ENCODE data around the gene TMEM167A.
"Not testable (repeated sequence)": the region's sequence is repeated elsewhere in the genome, so short reads cannot be mapped to it uniquely, and the experiment has no call there.

The TMEM167A gene

DNA sequence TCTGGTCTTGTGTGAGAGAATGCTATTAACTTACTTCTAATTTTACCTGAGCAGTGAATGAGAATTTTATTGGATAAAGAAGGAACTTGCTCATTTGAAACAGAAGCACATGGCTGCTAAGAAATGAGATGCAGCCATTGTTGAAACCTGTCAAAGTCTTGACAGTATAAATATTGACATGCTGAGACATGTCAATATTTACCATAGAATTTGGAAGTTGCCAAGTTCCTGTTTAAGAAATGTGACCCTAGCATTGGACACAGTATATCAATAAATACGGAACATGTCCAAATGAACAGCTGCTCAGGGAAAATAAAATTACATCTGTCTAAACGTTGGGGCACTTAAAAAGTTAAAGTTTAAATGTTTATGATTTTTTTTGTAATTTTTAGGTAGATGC, 7.9 kb upstream of the TMEM167A start:
- DNase-seq = no peak

DNA sequence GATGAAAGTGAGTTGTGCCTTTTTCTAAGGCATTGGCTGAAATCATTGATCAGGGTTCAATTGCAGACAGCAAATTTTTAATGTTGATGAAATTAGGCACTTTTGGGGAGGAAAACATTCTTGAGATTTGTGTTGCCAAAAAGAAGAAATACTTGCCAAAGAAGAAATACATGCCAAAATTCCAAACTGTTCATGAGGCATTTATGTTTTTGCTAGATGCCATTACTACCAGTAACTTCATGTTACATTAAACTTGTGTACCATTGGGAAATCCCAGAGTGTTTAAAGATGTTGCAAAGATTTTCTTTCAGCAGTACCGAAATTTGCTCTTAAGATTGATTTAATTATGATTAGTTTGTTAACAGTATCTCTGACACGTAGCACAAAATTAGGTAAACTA, 7.1 kb upstream of the TMEM167A start:
- no peak for DNase-seq

DNA sequence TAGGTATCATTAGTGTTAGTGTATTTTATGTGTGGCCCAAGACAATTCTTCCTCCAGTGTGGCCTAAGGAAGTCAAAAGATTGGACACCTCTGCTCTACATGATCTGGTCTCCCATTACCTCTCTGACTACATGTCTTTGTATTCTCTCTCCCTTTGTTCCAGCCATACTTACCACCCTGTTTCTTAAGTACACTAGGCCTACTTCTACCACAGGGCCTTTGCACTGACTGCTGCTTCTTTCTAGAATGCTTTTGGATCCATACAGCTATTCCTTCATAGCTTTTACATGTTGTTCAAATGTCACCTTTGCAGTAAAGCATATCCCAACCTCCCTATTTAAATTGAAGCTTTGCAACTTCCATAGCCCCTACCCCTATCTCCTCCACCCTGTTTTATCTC, 5.6 kb upstream of the TMEM167A start:
- DNase-seq = no peak

DNA sequence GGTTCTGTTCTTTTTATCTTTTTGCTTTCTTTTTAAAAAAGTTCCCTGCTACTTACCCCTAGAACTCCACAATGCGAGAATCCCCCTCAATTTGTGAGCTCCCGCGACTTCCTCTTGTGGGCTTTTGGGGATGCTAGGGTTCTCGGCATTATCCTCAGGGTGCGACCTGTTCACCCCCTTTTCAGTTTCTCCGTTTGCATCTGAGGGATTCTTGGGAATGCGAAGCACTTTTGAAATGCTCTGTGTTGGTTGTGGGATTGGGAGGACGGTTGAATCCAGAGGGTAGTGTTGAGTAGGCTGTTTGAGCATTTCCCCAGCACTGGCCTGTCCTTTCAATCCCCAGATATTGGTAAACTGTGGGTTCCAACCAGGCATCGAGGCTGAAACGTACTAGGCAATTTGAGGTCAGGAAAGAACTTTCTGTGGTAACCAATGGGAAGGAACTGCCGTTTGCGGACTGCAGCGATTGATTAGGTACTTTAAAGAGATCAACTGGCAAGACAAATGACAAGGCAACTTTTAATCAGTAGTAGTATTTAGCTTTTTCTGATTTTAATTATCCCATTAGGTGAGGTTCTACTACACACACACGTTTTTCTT, 568 bp upstream of the TMEM167A start:
- DNase-seq = peak in 1 of 2 experiments; percentile 14

DNA sequence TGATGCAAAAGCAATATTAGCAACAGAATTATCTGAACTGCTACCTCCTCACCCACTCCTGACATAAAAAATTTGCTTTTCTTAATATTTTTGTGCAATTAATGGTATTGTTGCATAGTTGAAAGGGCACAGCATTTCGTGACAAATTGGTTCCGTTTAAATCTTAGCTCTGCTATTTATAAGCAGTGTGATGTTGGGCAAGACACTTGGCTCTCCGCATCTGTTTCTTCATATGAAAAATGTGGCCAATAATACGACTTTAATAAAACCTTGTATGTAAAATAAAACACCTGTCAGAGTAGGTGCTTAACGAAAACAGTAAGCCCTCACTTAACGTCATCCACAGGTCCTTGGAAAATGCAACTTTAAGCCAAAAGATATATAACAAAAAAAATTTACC, 4.2 kb downstream of the TMEM167A start:
- DNase-seq = no peak

DNA sequence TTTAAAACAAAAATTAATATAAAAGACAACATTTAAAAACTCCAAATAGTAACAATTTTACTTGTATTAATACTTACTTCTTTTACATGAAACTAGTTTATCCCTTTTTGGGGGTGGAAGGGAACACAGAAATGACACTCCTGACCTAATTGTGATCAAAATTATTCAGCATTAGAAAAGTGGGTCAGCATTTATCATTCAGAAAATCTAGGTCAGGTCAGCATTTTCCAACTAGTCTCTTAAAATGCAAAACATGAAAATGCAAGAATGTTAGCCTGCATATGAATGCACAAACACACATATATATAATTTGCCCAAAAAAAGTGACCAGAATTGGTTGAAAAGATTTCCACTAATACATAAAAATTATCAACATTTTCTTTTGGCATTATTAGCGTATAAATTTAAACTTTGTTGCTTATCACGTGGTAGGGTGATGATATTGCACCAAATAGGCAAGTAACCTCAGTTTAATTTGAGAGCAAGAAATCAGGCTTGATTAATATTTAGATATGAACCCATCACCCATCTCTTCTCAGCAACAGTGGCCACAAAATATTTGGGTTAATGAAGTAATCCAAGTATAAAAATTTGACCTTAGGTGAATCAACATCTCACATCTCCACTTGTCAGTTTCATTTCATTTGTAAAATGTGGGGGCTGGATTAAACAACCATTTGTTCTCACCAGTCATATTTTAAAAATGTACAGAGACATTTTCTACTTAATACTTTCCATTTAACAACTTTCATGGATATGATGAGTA, 5.7 kb downstream of the TMEM167A start:
- DNase-seq = no peak

DNA sequence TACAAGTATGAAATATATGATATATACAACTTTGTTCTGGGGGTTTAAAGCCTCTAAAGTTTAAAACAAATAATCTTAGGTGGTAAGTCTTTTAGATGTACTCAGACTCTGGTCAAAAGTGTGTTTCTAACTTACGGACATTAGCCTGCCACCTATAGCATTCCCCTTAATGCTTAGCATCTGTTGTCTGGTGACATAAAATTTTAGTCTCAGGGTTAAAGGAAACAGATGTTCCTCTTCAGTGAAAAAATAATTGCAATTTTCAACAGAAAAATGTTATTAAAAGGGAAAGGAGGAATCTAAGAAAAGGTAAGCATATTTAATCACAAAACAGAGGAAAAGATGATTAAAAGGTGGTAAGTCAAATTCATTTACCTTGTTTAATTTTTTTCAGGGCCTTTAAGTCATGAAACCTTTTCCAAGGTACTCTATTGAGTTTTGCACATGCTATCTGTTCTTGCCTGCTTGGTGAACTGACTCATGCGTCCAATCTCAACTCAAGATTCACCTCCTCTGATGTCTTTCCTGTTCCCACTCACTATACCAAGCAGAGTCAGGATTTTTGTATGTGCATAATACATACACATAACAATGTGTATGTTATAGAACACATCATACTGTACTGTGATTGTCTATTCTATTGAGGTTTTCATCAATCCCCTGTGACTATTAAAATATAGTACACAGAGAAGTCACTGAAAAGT, 7.9 kb downstream of the TMEM167A start:
- no peak for DNase-seq

DNA sequence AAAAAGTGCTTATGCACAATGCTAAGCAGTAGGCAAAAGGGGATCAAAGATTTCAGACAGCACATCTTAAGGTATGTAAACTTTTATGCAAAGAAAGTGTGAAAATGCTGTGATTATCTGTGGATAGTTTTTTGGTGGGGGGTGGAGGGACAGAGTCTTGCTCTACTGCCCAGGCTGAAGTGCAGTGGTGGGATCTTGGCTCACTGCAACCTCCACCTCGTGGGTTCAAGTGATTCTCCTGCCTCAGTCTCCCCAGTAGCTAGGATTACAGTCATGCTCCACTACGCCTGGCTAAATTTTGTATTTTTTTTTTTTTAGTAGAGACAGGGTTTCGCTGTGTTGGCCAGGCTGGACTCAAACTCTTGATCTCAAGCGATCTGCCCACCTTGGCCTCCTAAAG, 9.8 kb downstream of the TMEM167A start:
- DNase-seq = not testable (repeated sequence)

DNA sequence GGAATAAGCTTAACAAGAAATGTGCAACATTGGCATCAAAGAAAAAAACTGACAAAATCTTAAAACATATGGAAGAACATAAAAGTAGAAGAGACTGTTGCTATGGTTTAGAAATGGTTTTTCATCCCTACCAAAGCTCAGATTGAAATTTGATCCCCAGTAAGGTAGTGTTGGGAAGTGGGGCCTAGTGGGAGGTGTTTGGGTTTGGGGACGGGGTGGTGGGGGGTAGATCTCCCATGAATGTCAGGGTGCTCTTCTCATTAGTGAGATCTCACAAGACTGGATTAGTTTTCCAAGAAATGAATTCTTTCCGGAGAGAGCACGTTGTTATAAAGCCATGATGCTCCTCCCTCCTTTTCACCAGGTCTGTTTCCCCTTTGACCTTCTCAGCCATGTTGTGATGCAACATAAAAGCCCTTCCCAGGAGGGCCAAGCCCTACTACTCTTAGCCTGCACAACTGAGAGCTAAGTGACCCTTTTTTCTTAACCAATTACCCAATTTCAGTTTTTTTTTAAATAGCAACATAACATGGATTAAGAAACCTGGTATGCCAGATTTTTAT, 10.6 kb downstream of the TMEM167A start:
- DNase-seq = no peak

DNA sequence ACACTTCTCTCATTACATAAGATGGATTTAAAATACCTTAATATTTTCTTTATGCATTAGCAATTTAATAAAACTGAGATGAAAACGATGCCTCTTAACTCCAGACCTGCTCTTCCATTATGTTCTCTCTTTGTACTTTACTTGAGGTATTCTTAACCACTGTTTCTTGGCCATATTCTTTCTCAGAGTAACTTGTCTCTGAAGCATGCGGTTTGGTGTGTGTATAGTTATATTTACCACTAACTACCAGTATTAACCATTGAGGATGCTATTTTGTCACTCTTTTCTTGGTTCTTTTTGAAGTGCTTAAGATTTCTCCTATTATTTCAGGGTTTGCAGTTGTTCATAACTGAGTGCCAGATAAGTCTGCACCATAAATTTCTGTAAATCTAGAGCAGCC, 17.9 kb downstream of the TMEM167A start:
- DNase-seq = no peak

DNA sequence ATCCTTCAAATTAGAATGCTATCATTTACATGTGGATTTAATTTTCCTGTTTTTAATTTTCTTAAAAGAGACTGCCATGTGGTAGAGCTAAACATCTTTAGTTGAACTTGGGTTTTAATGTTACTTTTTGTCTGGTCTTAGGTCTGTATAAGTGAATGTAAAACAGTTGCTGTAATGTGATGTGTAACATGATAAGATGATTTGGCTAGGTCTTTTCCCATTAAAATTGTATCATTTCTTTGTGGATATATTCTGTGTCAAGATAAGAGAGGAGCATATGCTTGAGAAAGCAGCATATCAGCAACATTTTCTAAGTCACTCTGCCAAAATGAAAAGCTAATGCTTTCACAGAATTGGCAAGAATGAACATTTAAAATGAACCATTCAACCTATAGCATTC, 18.5 kb downstream of the TMEM167A start:
- DNase-seq = no peak

DNA sequence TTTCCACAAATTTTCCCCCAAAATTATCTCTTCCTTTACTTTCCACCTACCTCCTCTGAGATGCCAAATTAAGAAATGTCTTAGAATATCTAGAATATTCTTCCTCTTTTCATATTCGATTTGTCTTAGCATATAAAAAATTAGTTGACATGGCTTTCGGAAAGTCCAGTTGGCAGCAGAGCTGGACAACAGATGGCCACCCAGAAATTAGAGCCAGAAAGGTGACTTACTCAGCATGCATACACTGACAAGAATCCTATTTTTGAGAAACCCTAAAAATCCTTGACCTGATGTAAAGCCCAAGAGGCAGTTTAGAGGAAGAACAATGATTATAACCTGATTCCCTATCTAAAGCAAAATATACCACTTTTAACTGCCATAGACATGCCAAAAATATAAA, 22.0 kb downstream of the TMEM167A start:
- no peak for DNase-seq

DNA sequence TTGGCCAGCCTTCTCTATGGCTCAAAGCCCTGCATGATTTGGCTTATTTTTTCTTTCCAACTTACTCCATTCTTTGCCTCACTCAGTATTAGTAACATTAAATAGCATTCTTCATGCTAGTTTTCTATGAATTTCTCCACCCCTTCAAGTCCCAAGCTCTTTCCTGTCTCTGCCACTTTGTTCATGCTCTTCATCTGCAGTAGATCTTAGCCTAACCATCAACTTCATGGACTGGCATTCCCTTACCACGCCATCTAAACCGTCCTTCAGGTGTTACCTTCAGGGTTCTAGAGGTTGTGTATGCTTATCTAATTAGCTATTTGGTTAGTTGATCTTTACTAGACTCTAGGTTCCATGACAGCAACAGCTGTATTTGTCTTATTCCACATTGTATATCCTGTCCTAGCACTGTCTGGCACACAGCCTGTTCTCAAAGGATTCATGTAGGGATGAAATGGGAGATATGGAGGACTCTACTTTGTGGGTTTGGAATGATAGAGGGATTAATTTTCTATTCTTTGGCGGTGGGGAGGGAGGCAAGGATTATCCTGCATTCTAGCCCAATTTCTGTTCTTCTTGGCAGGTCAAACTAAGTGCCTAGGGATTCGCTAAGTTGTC, 26.4 kb downstream of the TMEM167A start:
- no peak for DNase-seq

DNA sequence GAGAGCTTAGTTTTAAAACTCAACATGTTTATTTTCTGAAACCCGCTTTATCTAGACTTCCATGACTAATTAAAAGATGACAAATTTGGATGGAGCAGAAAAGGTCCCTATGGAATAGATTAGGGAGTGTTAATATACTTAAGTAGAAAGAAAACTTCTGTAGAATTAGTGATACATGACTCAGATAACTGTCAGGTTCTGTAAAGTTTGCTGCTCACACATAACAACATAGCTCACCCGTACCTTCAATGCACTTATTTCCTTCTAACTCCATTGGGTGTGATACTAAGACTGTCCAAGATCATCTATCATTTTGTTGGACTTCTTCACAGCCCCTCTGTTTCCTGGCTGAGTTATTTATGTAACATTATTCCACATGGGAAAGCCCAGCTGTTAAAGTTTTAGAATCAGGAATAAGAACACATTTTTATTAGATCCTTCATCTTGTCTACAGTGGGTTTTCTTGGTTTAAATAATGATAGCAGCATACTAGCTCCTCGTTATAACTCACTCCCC, 27.8 kb downstream of the TMEM167A start:
- no peak for DNase-seq

DNA sequence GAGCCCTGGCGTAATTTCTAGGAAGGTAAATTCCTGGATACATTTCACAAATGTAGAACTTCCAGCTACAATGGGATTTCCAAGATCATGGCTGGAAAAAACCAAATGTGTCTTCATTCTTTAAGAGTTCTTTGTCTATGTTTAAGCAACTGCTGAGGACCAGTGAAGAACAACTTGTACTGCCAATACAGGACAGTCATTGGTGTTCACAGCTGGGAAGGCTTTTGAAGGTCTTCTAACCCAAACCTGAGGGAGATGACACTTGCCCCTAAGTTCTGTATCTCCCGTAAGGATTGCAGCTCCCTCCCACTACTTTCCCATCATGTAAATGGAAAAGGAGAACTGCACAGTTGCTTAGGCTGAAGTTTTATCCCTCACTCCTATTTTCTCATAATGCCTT, 28.4 kb downstream of the TMEM167A start:
- DNase-seq = no peak

DNA sequence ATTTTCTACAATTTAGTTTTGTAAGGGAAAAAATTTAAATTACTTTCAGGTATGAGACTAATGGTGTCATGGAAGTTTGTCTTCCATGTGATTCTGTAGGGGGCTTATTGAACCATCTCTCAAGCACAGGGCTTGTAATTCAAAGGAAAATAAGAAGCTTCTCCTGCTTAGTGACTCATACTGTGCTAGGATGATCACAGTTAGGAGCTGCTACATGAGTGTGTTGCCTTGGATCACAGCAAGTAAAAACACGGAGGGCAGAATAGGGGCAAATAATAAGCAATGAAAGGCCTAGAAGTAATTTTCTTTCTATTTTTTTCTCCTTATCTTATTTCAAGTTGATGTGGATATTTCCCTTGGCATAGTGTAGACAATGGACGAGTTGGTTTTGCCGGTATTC, 28.9 kb downstream of the TMEM167A start:
- no peak for DNase-seq

DNA sequence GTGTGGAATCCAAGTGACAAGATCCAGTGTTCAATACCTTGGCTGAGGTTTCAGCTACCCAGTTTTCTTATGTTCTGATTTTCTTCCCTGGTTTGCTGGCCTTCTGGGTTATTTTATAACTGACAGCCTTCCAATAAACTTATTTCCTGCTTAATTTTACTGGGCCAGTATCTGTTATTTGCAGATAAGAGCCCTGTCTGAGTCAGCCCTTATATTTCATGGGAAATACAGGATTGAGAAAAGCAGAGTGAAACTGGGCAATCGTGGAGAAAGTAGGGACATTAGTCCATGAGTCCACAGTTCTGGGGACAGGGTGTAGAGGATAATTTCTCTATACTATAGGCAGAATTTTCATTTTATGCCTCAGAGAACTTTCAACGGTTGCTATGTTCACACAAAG, 32.3 kb downstream of the TMEM167A start:
- no peak for DNase-seq

DNA sequence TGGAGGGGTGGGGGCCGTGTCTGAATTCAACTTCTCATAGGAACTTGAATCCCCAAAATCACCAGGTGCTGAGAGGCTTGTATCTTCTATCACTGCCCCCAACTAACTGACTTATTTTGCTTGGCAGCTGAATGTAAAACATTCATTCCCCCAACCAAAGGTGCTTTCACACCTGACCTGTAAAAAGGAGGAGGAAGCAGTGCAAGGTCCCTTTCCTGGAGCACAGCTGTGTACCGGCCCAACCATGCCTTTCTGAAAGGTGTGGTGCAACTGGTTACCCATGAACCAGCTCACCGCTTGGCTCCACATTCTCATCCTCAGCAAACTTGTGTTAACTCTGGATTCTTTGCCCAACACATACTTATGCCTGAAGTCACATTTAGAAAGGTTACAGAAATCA, 34.7 kb downstream of the TMEM167A start:
- DNase-seq = no peak

DNA sequence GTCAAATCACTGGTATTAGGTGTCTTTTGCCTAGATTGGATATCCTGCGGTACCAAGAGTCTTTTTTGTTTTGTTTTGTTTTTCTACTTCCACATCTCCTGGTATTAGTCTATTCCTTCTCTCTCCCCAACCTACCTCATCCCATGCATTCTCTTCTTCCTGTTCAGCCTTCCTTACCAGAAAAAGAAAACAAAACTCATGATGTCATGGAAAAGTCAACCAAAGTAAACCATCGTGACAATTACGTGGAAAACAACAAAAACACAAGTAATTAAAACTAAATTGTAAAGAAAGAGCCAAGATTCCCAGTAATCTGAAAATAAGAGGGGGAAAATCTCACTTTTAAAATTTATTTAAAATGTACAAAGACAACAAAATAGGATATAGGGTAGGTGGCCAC, 38.3 kb downstream of the TMEM167A start:
- DNase-seq = no peak

DNA sequence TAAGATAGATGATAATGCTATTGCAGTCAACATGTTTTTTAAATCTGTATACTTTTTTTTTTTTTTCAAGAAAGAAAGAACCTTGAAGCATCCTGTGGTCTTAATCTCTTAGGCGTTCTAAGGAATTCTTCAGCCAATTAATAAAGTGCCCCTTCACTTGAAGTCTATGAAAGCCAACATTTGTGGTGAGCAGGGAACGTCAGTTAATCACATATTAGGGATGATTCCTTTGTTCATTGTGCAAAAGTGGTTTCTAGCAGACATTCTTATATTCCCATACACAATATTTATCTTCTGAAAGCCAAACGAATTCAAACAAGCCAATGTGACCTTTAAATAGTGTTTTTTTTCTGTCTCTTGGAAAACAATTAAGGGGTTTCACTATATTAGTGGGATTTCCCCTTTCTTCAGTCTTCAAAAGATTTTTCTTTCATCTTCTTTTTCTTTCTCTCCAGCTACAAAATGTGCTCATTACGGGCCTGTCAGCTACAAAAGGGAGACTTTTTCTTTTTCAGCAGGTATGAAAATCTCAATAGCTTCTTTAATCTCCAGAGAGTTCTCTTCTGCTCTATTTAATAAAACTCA, 40.1 kb downstream of the TMEM167A start:
- no peak for DNase-seq

DNA sequence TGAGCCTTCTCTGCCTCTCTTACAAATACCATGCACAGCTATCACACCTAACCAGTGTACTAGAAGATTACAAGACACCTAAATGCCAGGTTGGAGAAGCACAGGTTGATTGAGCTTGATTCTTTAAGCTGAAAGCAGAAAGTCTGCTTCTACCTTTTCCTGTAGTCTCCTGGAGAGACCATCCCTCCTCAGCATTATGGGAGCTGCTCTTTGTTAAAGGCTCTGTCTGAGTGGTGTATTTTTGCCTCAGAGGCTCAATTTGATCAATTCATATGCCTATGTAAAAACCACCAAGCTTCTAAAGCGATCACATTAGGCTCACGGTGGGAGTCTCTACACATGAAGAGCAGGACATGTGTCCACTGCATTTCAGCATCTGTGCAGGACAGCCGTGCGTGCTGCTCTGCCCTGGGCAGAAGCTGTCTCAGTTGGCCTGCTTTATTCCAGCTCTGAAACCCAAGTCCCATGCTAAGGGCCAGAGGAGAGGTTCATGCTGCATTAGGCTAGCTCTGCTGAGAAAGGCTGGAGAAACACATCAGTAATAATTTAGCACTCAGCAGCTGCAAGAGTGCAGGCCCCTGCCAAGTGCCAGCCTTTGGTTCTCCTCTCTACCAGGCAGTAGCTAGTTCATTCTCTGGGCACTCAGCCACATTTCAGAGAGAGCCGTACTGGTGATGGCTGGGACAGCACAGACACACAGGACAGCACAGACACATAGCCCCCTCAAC, 41.7 kb downstream of the TMEM167A start:
- DNase-seq = no peak

DNA sequence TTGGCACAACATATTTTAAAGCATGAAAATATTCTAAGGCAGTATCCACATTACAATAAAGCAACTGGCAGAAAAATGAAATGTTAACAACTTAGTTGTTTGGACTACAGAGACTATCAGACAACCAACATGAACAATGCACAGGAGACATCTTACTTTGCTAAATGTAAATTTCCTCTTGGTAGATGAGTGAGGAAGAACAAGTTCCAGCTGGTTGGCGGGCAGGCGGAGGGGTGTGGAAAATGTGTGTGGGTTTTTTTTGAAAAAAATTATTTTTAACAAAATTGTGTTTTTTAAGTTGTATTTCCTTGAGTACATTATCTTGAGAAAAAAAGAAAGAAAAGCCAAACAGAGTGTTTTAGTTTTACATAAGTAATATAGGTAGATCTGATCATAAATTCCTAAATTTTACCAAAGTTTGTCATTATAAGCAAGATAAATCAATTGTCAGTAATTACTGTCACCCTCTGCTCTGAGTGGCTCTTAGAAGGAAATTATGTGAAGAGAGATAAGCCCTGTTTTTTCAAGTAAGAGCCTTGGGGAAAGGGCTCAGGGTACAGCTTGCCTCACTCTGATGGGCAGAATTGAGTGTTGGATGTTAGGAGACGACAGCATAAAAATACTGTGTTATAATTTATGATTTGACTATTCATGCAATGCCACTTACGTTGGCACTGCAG, 42.5 kb downstream of the TMEM167A start:
- no peak for DNase-seq
